ENCODE results near the gene TMEM109. TPM values are rescaled to one million over a fixed set of nuclear protein-coding genes. Genes with fewer than 3 reads are reported as not detected.

The TMEM109 gene
- total and polyA plus RNA-seq, 2 of the 8 experiments (the other 6 are each of a cell fraction or from before 2014, with no cell fraction given): 27.3 to 30.3 TPM

- TF ChIP-seq, protein P1, sequence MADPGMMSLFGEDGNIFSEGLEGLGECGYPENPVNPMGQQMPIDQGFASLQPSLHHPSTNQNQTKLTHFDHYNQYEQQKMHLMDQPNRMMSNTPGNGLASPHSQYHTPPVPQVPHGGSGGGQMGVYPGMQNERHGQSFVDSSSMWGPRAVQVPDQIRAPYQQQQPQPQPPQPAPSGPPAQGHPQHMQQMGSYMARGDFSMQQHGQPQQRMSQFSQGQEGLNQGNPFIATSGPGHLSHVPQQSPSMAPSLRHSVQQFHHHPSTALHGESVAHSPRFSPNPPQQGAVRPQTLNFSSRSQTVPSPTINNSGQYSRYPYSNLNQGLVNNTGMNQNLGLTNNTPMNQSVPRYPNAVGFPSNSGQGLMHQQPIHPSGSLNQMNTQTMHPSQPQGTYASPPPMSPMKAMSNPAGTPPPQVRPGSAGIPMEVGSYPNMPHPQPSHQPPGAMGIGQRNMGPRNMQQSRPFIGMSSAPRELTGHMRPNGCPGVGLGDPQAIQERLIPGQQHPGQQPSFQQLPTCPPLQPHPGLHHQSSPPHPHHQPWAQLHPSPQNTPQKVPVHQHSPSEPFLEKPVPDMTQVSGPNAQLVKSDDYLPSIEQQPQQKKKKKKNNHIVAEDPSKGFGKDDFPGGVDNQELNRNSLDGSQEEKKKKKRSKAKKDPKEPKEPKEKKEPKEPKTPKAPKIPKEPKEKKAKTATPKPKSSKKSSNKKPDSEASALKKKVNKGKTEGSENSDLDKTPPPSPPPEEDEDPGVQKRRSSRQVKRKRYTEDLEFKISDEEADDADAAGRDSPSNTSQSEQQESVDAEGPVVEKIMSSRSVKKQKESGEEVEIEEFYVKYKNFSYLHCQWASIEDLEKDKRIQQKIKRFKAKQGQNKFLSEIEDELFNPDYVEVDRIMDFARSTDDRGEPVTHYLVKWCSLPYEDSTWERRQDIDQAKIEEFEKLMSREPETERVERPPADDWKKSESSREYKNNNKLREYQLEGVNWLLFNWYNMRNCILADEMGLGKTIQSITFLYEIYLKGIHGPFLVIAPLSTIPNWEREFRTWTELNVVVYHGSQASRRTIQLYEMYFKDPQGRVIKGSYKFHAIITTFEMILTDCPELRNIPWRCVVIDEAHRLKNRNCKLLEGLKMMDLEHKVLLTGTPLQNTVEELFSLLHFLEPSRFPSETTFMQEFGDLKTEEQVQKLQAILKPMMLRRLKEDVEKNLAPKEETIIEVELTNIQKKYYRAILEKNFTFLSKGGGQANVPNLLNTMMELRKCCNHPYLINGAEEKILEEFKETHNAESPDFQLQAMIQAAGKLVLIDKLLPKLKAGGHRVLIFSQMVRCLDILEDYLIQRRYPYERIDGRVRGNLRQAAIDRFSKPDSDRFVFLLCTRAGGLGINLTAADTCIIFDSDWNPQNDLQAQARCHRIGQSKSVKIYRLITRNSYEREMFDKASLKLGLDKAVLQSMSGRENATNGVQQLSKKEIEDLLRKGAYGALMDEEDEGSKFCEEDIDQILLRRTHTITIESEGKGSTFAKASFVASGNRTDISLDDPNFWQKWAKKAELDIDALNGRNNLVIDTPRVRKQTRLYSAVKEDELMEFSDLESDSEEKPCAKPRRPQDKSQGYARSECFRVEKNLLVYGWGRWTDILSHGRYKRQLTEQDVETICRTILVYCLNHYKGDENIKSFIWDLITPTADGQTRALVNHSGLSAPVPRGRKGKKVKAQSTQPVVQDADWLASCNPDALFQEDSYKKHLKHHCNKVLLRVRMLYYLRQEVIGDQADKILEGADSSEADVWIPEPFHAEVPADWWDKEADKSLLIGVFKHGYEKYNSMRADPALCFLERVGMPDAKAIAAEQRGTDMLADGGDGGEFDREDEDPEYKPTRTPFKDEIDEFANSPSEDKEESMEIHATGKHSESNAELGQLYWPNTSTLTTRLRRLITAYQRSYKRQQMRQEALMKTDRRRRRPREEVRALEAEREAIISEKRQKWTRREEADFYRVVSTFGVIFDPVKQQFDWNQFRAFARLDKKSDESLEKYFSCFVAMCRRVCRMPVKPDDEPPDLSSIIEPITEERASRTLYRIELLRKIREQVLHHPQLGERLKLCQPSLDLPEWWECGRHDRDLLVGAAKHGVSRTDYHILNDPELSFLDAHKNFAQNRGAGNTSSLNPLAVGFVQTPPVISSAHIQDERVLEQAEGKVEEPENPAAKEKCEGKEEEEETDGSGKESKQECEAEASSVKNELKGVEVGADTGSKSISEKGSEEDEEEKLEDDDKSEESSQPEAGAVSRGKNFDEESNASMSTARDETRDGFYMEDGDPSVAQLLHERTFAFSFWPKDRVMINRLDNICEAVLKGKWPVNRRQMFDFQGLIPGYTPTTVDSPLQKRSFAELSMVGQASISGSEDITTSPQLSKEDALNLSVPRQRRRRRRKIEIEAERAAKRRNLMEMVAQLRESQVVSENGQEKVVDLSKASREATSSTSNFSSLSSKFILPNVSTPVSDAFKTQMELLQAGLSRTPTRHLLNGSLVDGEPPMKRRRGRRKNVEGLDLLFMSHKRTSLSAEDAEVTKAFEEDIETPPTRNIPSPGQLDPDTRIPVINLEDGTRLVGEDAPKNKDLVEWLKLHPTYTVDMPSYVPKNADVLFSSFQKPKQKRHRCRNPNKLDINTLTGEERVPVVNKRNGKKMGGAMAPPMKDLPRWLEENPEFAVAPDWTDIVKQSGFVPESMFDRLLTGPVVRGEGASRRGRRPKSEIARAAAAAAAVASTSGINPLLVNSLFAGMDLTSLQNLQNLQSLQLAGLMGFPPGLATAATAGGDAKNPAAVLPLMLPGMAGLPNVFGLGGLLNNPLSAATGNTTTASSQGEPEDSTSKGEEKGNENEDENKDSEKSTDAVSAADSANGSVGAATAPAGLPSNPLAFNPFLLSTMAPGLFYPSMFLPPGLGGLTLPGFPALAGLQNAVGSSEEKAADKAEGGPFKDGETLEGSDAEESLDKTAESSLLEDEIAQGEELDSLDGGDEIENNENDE (IDR thresholded peaks at IDR 0.05; ENCODE audit: insufficient replicate concordance, low read length): no peak
- TF ChIP-seq RBBP5 (IDR thresholded peaks at IDR 0.05; ENCODE audit: borderline replicate concordance, low read depth, low read length) (no peak), CTBP2 (IDR thresholded peaks at IDR 0.05; ENCODE audit: borderline replicate concordance, insufficient read depth, insufficient read length, low read length) (no peak), E2F6 (IDR thresholded peaks at IDR 0.05) (no peak), NANOG (IDR thresholded peaks at IDR 0.05; ENCODE audit: insufficient read depth, low read depth, low read length, poor library complexity, severe bottlenecking) (no peak), RFX5 (IDR thresholded peaks at IDR 0.05; ENCODE audit: borderline replicate concordance, low read depth, low read length) (no peak)
- TF ChIP-seq, protein P2, sequence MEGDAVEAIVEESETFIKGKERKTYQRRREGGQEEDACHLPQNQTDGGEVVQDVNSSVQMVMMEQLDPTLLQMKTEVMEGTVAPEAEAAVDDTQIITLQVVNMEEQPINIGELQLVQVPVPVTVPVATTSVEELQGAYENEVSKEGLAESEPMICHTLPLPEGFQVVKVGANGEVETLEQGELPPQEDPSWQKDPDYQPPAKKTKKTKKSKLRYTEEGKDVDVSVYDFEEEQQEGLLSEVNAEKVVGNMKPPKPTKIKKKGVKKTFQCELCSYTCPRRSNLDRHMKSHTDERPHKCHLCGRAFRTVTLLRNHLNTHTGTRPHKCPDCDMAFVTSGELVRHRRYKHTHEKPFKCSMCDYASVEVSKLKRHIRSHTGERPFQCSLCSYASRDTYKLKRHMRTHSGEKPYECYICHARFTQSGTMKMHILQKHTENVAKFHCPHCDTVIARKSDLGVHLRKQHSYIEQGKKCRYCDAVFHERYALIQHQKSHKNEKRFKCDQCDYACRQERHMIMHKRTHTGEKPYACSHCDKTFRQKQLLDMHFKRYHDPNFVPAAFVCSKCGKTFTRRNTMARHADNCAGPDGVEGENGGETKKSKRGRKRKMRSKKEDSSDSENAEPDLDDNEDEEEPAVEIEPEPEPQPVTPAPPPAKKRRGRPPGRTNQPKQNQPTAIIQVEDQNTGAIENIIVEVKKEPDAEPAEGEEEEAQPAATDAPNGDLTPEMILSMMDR (IDR thresholded peaks at IDR 0.05; ENCODE audit: control extremely low read depth in 1 of 3, insufficient read depth in 1 of 3, low read depth in 1 of 3, low read length in 3 of 3): no peak
These were observed 23.3 kb upstream of the TMEM109 start (continued) for GRCh38 chr11:60890696-60891095.
